Endothelial cell of umbilical vein (primary cell): ENCODE results near the gene PLCH1.

Experiments used
- EZH2 ChIP-seq: IDR thresholded peaks from 2 replicates; pipeline ENCODE4 v1.6.1; 2012; ENCODE audit warnings: borderline replicate concordance, low read depth, mild to moderate bottlenecking, moderate library complexity, low read length, inconsistent platforms; ENCODE audit not compliant: severe bottlenecking
- POLR2A ChIP-seq: IDR thresholded peaks from 2 replicates; pipeline ENCODE4 v1.6.1; 2012; ENCODE audit warnings: low read depth, mild to moderate bottlenecking, control low read depth, low read length
- TF ChIP-seq, protein P1 (sequence below), 2 donors: IDR thresholded peaks; 1 replicate in 1 of 2; 2 replicates in 1 of 2; pipeline ENCODE4 v1.5.1; 2011; ENCODE audit warnings: low read length in 2 of 2, mild to moderate bottlenecking in 2 of 2, moderate library complexity in 2 of 2, control low read depth in 1 of 2, inconsistent platforms in 1 of 2, low read depth in 1 of 2; ENCODE audit not compliant: insufficient read depth in 1 of 2; ENCODE audit errors: extremely low read depth in 1 of 2

DNA sequence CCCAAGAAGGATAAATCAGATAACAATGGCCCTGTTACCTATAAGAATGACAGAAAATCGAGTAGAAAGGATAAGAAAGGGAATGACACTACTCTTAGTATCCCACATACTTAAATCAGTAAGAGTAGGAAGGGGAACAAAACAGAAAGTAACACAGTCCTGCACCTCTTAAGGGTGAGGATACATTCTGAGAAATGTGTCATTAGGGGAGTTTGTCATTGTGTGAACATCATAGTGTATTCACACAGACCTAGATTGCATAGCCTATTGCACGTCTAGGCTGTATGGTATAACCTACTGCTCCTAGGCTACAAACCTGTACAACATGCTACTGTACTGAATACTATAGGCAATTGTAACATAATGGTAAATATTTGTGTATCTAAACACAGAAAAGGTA is 142.6 kb downstream of the PLCH1 start:
- TF ChIP-seq, protein P1, sequence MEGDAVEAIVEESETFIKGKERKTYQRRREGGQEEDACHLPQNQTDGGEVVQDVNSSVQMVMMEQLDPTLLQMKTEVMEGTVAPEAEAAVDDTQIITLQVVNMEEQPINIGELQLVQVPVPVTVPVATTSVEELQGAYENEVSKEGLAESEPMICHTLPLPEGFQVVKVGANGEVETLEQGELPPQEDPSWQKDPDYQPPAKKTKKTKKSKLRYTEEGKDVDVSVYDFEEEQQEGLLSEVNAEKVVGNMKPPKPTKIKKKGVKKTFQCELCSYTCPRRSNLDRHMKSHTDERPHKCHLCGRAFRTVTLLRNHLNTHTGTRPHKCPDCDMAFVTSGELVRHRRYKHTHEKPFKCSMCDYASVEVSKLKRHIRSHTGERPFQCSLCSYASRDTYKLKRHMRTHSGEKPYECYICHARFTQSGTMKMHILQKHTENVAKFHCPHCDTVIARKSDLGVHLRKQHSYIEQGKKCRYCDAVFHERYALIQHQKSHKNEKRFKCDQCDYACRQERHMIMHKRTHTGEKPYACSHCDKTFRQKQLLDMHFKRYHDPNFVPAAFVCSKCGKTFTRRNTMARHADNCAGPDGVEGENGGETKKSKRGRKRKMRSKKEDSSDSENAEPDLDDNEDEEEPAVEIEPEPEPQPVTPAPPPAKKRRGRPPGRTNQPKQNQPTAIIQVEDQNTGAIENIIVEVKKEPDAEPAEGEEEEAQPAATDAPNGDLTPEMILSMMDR (IDR thresholded peaks at IDR 0.05; ENCODE audit: extremely low read depth in 1 of 2, insufficient read depth in 1 of 2, low read depth in 1 of 2, low read length in 2 of 2), result no peak
- TF ChIP-seq POLR2A (no peak), EZH2 (no peak)
